ENCODE measurements around the gene SUN5.
"Not testable (repeated sequence)": the region's sequence is repeated elsewhere in the genome, so short reads cannot be mapped to it uniquely, and the experiment has no call there.

Gene SUN5, protein sequence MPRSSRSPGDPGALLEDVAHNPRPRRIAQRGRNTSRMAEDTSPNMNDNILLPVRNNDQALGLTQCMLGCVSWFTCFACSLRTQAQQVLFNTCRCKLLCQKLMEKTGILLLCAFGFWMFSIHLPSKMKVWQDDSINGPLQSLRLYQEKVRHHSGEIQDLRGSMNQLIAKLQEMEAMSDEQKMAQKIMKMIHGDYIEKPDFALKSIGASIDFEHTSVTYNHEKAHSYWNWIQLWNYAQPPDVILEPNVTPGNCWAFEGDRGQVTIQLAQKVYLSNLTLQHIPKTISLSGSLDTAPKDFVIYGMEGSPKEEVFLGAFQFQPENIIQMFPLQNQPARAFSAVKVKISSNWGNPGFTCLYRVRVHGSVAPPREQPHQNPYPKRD

DNA sequence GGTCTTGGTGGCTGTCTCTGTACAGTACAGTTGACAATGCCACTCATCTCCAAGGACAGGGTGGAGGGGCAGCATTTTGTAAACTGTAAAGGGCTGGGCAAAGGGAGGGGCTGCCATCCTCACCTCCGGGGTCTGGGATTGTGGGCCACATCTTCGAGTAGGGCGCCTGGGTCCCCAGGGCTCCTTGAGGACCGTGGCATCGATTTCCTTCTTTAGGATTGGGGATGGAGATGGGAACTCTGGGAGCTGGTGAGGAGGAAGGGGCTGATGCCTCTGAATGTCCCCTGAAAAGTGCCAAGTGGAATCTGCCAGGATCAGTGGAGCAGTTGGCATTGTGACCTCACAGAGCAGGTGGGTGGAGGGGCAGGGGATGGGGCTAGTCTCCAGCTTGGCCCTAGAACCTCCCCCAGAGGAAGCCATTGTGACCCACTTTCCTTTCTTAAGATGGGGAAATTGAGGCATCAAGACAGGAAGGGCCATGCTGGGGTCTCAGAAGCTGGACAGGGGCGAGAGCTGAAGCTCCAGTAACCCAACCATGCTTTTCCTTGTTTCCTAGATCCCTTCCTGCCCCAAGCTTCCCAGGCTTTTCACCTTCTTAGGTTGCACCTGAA, at the start of gene SUN5:
Gene SUN5, minus strand, starts transcription at position 293 of the 611 bp plus-strand sequence. Its CDS starts 93 bp downstream, at position 200.
- no peak for DNase-seq

- no peak for DNase-seq
Observed at GRCh38 chr20:33053291-33054106, 49.3 kb upstream of the SUN5 start, which contains the start of gene BPIFB3. BPIFB3 (plus strand) TSS chr20:33053903; CDS start chr20:33055436, 1,533 bp downstream.

DNA sequence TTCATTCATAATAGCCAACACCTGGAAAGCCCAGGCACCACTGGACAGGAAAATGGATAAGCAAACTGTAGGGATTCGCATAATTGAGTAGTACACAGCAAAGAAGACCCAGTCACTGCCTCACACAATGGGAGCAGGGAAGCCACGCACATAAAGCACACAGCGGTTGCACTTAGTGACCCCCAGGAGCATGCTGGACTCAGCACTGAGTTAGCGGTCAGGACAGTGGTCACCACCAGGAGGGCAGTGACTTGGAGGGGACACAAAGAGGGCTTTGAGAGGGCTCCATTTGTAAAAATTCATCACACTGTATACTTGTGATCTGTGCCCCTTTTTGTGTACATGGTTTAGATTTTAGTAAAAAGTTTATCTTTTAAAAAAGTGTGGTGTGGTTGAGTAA, 47.1 kb upstream of the SUN5 start:
- DNase-seq: no peak

DNA sequence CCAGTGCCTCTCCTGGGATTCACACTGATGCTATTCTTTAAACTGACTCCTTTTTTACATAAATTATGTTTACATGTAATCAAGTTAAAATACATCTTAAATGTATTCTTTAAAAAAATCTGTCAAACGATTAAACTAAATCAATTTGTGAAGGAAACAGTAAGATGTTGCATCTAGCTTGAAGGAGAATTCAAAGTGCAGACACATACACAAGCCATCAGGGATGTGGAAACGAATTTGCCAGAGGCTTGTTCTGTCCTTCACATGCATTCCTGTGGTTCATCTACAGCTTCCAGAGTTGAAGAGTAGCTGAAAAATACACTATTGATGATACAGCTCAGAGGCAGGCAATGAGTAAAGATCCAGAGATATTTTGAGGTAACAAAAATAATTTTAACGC, 42.2 kb upstream of the SUN5 start:
- no peak for DNase-seq

- DNase-seq: not testable (repeated sequence)
Observed at GRCh38 chr20:33045129-33045721, 41.0 kb upstream of the SUN5 start.

GRCh38 chr20:33043731-33044181, 39.5 kb upstream of the SUN5 start:
- no peak for DNase-seq

DNA sequence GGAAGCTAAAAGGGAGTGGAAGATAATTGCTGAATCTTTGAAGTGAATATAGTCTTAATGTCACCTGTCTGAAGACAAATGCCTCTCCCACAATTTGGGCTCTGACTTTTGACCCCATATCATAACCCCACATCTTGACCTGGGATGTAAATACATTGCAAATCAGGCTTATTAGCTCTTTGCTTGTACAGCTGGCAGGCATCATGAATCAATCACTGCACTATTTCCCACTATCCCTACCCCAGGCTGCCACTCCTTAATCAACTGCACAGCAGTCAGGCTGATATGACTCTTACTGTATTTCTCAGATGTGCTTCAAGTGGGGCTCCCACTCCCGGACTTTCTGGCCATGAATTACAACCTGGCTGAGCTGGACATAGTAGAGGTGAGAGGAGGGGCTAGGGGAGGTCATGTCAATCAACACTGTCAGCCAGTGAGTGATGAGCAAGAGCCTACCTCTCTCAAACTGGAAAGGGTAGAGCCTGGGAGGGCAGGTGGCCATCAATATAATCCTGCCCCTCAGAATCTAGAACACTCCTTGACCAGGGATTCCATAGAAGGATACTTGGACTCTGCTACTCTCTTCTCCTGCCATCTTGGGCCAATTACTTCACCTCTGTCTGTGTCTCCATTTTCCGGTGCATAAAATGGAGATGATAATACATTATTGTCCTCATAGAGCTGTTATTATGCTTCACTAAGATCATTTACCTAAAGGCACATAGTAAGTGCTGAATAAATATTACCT, 38.9 kb upstream of the SUN5 start:
- no peak for DNase-seq

DNA sequence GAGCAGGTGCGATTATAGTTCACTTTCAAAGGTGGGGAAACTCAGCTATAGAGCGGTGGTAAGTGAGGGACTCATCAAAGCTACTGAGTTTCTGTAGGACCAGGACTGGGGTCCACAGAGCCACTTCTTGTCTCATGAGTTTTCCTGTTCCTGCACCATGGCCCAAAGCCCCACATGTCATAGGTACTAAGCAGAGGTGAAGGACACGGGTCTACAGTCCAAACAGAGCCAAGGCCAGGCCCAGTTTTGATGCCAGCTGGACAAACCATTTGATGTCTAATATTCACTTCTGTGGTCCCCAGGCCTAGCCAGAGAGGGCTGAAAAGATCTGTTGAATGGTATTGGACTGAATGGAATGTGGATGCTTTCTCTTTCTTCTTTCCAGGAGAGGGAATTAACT, 38.2 kb upstream of the SUN5 start:
- DNase-seq: no peak

DNA sequence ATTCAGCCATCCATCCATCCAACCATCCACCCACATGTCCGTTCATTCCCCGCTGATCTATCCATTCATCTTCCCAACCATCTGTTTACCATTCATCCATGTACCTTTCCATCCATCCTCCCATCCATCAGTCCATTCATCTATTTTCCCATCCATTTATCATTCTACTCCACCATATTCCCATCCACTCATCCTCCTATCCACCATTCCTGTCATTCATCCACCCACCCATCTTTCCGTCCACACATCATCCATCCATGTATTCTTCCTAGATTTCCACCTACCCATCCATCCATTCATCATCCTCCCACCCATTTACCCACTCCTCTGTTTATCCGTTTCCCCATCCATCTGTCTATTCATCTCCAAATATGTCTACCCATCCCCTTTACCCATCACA, 34.0 kb upstream of the SUN5 start:
- DNase-seq: no peak

DNA sequence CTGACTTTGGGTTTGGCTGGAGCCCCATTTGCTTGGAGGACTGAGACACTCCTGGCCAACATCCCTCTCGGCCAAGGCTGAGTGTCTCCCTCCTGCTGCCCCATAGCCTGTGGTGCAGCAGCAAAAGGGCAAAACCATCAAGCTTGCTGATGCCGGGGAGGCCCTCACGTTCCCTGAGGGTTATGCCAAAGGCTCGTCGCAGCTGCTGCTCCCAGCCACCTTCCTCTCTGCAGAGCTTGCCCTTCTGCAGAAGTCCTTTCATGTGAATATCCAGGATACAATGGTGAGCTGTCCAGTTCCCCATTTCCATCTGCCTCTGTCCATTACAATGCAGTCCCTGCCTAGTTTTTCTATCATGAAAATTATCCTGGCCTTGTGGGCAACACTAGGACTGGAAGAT, 33.2 kb upstream of the SUN5 start:
- DNase-seq: no peak

DNA sequence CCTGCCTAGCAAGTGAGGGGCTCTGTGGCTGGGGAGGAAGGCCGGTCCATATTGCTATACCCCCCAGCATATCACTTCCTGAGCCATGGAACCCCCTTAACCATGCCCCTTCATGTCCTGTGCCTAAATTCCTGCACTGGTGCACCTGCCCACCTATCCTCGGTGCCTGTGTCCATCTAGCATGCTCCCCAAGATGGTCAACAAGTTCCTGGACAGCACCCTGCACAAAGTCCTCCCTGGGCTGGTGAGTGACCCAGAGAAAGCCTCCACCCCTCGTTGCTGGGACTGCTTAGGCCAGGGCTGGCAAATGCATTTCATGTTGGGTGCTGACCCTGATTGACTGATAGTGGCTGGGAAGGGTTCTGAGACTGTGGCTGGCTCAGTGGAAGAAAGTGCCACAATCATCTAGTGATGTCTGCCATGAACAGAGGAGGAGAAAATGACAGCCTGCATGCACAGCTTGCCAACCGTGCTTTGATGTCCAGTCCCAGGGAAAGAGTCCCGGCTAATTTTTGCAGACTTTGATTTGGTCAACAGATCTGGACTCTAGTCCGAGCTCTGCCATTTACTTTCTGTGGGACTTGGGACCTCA, 30.8 kb upstream of the SUN5 start:
- no peak for DNase-seq

DNA sequence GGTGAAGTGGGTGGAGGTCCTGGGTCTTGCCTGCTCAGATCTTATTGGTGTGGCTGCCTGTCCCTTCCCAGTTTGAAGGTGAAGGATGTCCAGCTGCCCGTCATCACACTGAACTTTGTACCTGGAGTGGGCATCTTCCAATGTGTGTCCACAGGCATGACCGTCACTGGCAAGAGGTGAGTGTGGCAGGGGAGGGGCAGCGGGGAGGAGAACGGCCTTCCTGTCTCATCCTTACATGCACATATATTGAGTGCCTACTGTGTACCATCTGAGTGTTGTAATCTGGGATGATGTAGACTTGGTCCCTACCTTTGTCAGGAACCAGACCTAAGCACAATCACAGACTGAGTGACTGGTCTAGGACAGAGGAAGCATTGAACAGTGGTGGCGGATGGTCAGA, 29.9 kb upstream of the SUN5 start:
- no peak for DNase-seq

- no peak for DNase-seq
Observed at GRCh38 chr20:33033381-33033780, 29.1 kb upstream of the SUN5 start.

DNA sequence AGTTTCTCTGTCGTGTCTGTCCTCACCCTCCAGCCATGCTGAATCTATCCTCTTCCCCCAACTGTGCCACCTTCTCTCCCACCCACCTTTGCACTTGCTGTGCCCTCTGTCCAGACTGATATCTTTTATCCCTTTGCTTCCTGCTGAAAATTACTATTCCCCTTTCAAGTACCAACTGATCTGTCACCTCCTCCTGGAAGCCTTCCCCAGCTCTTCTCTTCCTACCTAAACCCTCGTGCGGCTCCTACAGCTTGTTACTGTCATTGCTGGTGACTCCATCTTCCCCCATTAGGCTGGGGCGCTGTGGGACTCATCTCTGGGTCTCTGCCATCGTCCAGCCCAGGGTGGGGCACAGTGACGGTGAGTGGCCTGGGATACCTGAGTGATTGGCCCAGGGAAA, 28.3 kb upstream of the SUN5 start:
- DNase-seq: no peak

- DNase-seq: no peak
Observed at GRCh38 chr20:33031531-33031930, 27.3 kb upstream of the SUN5 start, which contains the start of gene BPIFB6. BPIFB6 (plus strand) TSS chr20:33031648; CDS start chr20:33031648, 0 bp downstream.

GRCh38 chr20:33030569-33030968, 26.3 kb upstream of the SUN5 start:
- DNase-seq: no peak

DNA sequence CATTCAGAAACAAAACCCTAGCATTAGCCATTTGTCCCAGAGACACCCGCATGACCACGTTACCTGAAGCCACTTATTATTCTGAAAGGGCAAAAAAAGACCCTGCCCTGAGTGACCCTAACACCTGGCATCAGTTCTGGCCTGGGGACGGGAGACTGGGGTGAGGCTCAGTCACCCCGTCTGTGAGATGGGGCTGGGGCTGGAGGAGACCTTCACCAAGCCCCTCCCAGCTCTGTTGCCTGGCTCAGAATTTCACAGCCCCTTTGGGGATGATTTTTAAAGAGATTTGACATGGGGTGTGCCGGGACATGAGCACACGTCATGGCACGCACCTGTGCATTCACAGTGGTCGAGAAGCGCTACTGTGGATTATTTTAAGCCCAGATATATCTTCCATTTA, 25.8 kb upstream of the SUN5 start:
- DNase-seq: no peak

- no peak for DNase-seq
Observed at GRCh38 chr20:33028875-33029274, 24.6 kb upstream of the SUN5 start.

GRCh38 chr20:33027769-33028751, 23.8 kb upstream of the SUN5 start:
- DNase-seq: no peak

Measured in NCI-H1048 (cell line).